ENCODE measurements around the gene ZNF224.

- no peak for TF ChIP-seq CTCF (IDR thresholded peaks at IDR 0.05)
- no peak for TF ChIP-seq POLR2A (IDR thresholded peaks at IDR 0.05)
- TF ChIP-seq EP300 (IDR thresholded peaks at IDR 0.05): no peak
These were observed 27.9 kb upstream of the ZNF224 start for GRCh38 chr19:44066305-44066704.
